ENCODE data around the gene GTF2A1L.
"Not testable (repeated sequence)": the region's sequence is repeated elsewhere in the genome, so short reads cannot be mapped to it uniquely, and the experiment has no call there.

The GTF2A1L gene

GRCh38 chr2:48699348-48699930, 81.8 kb downstream of the GTF2A1L start:
- no peak for DNase-seq (ENCODE audit: low read depth)

- DNase-seq (ENCODE audit: low read depth) = not testable (repeated sequence)
These were observed 86.0 kb downstream of the GTF2A1L start for GRCh38 chr2:48703621-48704020.

GRCh38 chr2:48707466-48707865, 89.8 kb downstream of the GTF2A1L start:
- DNase-seq (ENCODE audit: low read depth) = no peak

GRCh38 chr2:48709096-48710034, 91.7 kb downstream of the GTF2A1L start:
- DNase-seq (ENCODE audit: low read depth) = no peak

- DNase-seq (ENCODE audit: low read depth) = no peak
These were observed 93.7 kb downstream of the GTF2A1L start for GRCh38 chr2:48711343-48711742.

GRCh38 chr2:48712151-48712550, 94.5 kb downstream of the GTF2A1L start:
- no peak for DNase-seq (ENCODE audit: low read depth)

- no peak for DNase-seq (ENCODE audit: low read depth)
These were observed 96.0 kb downstream of the GTF2A1L start for GRCh38 chr2:48713647-48714046.

- DNase-seq (ENCODE audit: low read depth) = no peak
These were observed 96.6 kb downstream of the GTF2A1L start for GRCh38 chr2:48714245-48714644.

GRCh38 chr2:48715042-48715899, 97.6 kb downstream of the GTF2A1L start:
- no peak for DNase-seq (ENCODE audit: low read depth)

- no peak for DNase-seq (ENCODE audit: low read depth)
These were observed 98.3 kb downstream of the GTF2A1L start for GRCh38 chr2:48715956-48716355.

GRCh38 chr2:48717846-48718245, 100.2 kb downstream of the GTF2A1L start:
- no peak for DNase-seq (ENCODE audit: low read depth)

- DNase-seq (ENCODE audit: low read depth) = no peak
These were observed 102.0 kb downstream of the GTF2A1L start for GRCh38 chr2:48719480-48720177.

GRCh38 chr2:48721158-48721557, 103.5 kb downstream of the GTF2A1L start:
- no peak for DNase-seq (ENCODE audit: low read depth)

- DNase-seq (ENCODE audit: low read depth) = no peak
These were observed 104.7 kb downstream of the GTF2A1L start for GRCh38 chr2:48722391-48722790.

GRCh38 chr2:48723129-48723528, 105.5 kb downstream of the GTF2A1L start:
- peak; percentile 72 for DNase-seq (ENCODE audit: low read depth)

- DNase-seq (ENCODE audit: low read depth) = no peak
These were observed 106.6 kb downstream of the GTF2A1L start for GRCh38 chr2:48724278-48724677.

GRCh38 chr2:48725696-48726494, 108.2 kb downstream of the GTF2A1L start:
- no peak for DNase-seq (ENCODE audit: low read depth)

GRCh38 chr2:48727560-48727959, 109.9 kb downstream of the GTF2A1L start:
- no peak for DNase-seq (ENCODE audit: low read depth)

GRCh38 chr2:48728295-48728694, 110.6 kb downstream of the GTF2A1L start:
- DNase-seq (ENCODE audit: low read depth) = no peak

- no peak for DNase-seq (ENCODE audit: low read depth)
These were observed 111.2 kb downstream of the GTF2A1L start for GRCh38 chr2:48728840-48729239.

All from non-pigmented ciliary epithelial cell (primary cell).